Renal pelvis (tissue), 4 donors: ENCODE measurements around the gene PCK2. TPM values are rescaled to one million over a fixed set of nuclear protein-coding genes. Genes with fewer than 3 reads are reported as not detected.

Source experiments
- DNase-seq: peaks from one replicate; pipeline ENCODE4 v3.0.0-alpha.2; 2013
- polyA plus RNA-seq, 3 donors: library from polyadenylated mRNA; unstranded; fragments of 120-200 nt; gene quantifications; one replicate each; pipeline ENCODE4 v1.2.1, GENCODE V29; 2013; ENCODE audit not compliant: insufficient read length in 3 of 3

PCK2 gene
- polyA plus RNA-seq, 3 donors: 37.7 to 41.7 (median 40.0) TPM

DNA sequence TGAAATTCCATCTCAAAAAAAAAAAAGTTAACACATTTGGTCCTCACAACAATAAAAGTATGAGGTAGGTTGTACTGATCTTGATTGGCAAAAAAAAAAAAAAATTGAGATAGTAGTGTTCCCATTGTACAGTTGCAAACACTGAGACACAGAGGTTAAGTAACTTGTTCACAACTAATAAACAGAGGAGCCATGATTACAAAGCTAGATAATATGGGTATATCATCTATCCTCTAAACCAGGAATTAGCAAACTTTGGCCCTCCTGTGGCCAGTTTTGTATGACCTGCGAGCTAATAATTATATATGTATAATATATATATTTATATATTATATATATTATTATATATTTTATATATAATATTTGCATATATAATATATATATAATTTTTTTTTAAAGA is 39.6 kb downstream of the PCK2 start:
- DNase-seq: no peak

GRCh38 chr14:24135584-24135833 is 41.4 kb downstream of the PCK2 start:
- DNase-seq: no peak

GRCh38 chr14:24135834-24136683 is 41.9 kb downstream of the PCK2 start, which contains the start of gene PSME1:
TSS of gene PSME1 (plus strand) at chr14:24136194. CDS start at chr14:24136263, 69 bp downstream.
- DNase-seq: peak; percentile 90

DNA sequence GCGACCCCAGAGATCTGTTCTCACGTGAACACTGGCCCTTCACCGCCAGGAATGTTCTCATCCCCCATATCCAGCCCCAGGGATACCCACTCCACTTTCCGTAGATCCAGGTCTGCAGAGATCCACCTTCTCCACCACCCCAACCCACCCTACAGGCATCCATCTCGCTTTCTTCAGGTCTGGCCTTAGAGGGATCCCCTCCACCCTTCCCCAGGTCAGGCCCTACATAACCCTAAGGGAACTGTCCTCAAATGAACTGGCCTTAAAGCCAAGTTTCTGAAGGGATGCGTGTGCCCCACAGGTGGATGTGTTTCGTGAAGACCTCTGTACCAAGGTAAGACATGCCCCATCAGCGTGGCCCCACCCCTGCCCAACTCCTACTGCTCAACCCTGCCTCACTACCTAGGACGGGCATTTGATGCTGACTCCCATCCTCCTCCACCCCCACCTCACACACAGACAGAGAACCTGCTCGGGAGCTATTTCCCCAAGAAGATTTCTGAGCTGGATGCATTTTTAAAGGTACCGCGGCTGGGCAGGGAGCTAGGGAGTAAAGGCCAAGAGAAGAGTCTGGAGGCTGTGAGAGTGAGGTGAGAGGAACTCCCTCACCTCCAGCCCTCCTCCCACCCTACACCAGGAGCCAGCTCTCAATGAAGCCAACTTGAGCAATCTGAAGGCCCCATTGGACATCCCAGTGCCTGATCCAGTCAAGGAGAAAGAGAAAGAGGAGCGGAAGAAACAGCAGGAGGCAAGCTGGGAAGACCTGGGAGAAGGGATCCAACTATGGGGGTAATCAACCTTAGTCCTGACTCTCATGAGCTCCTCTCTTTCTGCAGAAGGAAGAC is 42.8 kb downstream of the PCK2 start:
- no peak for DNase-seq

DNA sequence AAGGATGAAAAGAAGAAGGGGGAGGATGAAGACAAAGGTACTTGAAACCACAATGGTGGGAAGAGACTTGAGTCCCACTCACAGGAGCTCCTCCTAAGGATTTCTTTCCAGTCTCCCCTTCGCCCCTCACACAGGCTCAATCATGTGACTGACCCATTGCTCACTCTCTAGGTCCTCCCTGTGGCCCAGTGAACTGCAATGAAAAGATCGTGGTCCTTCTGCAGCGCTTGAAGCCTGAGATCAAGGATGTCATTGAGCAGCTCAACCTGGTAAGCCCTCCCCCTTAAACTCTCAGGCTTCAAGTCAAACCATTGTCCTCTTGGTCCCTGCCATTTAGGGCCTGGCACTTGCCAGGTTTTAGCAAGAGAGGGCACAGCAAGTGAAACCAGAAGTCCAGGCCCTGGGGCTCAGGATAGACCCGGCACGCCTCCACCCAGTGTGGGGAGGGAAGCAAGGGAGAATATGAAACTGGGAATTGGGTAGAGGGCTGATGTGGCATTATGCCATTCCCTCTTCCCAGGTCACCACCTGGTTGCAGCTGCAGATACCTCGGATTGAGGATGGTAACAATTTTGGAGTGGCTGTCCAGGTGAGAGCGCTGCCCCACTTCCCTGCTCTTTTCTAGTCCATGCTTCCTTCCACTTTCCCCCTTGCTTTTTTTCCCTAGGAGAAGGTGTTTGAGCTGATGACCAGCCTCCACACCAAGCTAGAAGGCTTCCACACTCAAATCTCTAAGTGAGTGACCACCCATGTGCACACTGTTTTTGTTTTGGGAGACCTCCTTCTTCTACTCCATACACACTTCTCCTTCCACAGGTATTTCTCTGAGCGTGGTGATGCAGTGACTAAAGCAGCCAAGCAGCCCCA is 43.7 kb downstream of the PCK2 start:
- no peak for DNase-seq

DNA sequence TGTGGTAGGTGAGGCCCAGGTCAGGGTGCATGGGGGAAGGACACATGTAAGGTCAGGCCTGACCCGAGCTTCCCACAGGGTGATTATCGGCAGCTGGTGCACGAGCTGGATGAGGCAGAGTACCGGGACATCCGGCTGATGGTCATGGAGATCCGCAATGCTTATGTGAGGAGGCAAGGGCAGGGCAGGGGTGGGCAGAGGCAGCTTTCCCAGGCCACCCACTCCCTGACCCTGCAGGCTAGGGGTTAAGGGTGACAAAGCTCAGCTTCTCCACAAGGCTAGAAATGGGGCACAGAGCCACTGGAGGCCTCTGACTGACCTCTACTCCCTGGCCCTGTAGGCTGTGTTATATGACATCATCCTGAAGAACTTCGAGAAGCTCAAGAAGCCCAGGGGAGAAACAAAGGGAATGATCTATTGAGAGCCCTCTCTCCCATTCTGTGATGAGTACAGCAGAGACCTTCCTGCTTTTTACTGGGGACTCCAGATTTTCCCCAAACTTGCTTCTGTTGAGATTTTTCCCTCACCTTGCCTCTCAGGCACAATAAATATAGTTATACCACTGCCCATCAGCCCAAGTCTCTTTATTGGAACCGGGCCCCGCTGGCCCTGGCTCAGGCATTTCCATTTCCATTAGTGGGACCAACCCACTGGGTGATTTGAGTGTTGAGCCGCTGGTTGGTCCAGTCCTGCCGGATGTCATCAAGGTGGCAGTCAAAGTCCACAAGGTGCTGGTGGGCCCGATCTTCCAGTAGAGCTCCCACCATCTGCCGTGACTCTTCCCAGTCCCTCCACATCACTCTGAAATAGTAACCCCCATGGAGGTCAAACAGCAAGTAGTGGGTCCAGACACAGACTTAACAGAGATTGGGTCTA is 44.5 kb downstream of the PCK2 start:
- no peak for DNase-seq

- no peak for DNase-seq
These were observed 45.3 kb downstream of the PCK2 start for GRCh38 chr14:24139272-24139934.

DNA sequence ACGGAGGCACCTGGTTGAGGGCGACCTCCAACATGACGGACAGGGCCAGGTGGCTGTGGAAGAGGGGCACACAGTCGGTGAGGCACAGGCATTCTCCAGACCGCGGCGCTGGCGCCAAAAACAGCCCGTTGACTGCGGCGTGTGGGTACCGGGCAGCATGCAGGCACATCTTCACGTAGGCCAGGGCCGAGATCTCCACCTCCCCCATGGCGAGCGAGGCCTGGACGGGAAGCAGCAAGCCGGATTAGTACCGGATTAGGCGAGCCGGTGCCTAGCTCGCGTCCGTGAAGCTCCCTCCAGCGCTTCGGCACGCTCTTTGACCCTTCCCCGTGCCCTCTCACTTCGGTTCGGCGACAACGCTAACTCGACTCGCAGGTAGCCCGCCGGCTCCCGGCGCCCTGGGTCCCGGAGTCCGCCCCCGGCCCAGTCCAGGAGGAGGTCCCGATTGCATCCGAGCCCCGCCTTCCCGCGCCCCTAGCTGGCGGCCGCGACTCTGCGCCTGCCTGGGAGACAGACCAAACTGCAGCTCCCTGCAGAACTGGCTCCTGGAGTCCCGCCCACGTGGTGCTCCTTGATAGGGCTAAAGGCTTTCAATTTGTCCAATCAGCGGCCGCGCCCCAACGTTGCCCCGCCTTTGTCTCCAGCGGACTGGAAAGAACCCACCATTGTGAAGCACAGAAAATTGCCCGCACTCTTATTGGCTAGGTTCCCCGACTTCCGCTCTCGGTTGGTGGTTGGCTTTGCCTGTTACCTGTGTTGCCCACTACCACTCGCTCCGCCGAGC is 47.2 kb downstream of the PCK2 start, which contains the start of gene EMC9:
TSS of gene EMC9 (minus strand) at position 495 of the 784 bp plus-strand sequence. CDS start at position 208, 287 bp downstream.
- peak; percentile 100 for DNase-seq

- DNase-seq: no peak
These were observed 49.4 kb downstream of the PCK2 start for GRCh38 chr14:24143511-24143910.

DNA sequence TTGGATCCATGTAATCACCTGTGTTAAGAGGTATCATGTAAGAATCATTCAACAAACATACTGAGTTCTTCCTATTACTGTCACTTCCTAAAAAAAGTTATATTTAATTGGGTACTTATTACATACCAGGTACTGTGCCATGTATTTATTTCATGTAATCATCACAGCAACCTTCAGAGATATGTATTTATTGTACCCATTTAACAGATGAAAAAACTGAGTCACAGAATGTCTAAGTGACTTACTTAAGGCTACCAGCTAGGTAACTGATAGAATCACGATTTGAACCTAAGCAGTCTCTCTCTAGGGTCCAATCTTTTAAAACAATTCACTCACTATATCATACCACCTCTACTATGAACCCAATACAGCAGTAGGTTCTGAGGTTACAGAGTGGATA is 50.3 kb downstream of the PCK2 start:
- no peak for DNase-seq

GRCh38 chr14:24145219-24145618 is 51.1 kb downstream of the PCK2 start:
- DNase-seq: no peak

- no peak for DNase-seq
These were observed 51.8 kb downstream of the PCK2 start for GRCh38 chr14:24145690-24146452.

DNA sequence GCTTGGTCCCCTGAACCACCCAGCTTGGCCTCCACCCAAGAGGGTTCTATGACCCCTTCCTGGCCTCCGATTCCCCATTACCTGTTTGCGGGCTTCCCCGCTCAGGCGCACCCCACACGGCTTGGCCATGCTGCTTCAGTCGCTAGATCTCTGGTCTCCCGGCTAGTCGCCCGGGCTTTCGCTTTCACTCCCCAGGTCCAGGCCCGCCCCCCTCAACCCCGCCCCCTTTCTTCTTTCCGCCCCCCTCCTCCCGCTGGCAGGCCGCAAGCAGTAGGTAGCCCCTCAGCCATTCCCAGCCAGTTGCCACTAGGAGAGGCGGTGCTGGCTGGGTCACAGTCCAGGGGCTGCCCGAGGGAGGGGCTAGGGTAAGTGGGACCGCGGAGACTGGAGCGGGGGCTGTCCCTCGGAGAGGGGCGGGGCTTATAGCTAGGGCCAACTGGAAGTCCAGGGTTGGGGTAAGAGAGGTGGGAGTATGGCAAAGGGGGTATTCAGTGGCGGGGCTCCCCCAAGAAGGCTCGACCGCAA is 52.4 kb downstream of the PCK2 start, which contains the start of gene PSME2:
TSS of gene PSME2 (minus strand) at position 158 of the 525 bp plus-strand sequence. CDS start at position 129, 29 bp downstream.
- peak; percentile 98 for DNase-seq

DNA sequence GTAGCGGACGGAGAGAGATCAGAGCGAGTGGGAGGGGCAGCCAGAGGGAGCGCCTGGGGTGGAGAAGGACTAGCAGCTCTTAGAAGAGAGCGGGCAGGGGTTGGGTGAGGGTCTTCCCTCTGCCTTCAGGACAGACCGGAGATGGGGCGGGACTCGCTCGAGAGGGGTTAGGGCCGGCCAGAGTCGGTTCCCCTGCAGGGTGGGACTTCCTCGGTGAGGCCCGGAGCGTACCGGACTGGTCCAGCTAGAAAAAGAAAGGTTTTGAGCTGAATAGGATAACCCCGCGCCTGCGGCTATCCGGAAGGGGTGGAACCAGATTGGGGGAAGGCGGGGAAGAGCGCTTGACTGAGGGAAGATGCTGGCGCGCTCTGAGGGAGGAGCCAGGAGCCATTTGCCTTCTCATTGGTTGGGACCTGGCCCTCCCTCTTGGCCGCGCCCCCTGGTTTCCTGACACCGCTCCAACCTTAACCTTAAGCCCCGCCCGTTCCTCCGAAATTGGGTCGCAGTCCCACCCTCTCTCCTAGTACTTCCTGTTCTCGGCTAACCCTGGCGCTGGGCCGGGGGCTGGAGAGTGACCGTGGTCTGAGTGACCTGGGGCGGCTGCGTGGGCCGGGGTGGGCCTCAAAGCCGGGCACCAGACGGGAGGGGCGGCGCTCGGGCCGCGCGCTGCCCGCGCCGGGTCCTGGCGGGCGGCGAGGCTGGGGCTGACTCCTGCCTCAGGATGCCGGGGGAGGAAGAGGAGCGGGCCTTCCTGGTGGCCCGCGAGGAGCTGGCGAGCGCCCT is 53.1 kb downstream of the PCK2 start, which contains the start of gene RNF31:
TSS of gene RNF31 (plus strand) at position 521 of the 783 bp plus-strand sequence. CDS start at position 722, 201 bp downstream.
- DNase-seq: peak; percentile 99

GRCh38 chr14:24147761-24148428 is 53.8 kb downstream of the PCK2 start:
- DNase-seq: no peak

DNA sequence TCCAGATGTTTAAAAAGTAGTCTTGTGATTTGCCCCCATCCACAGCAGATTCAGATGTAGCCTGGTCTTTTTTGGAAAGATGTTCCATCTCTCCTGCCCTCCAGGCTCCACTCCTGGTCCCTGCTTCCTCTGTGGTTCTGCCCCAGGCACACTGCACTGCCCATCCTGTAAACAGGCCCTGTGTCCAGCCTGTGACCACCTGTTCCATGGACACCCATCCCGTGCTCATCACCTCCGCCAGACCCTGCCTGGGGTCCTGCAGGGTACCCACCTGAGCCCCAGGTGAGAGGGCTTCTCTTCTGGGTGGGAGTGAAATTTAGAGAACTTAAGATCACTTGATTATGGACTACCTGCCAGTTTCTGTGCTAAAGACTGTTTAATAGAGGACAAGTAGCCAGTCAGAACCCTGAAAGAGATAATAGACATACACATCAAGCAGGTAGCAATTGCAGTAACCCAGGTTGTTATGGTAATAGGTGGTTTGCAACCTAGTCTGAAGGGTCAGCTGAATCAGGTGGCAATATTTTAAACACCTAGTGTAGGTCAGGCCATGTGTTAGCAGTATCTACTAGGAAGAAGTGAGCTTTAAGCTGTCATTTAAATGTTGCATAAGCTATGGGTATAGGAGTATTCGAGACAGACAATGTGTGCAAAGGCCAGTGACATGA is 55.3 kb downstream of the PCK2 start:
- DNase-seq: no peak
